Activated CD4-positive, CD25-positive, alpha-beta regulatory T cell treated with anti-CD3 and anti-CD28 coated beads, Interleukin-2, amount 50 U/mL, for 72 hours (primary cell): Measurements from ENCODE around the gene NYNRIN.
"Not testable (repeated sequence)": the region's sequence is repeated elsewhere in the genome, so short reads cannot be mapped to it uniquely, and the experiment has no call there.

ENCODE experiments used
- DNase-seq: peaks from one replicate; pipeline ENCODE4 v3.0.0; 2021

The NYNRIN gene

GRCh38 chr14:24370748-24371147 lies 28.1 kb upstream of the NYNRIN start:
- DNase-seq: no peak

GRCh38 chr14:24371605-24372004 lies 27.2 kb upstream of the NYNRIN start:
- not testable (repeated sequence) for DNase-seq

- no peak for DNase-seq
Observed at GRCh38 chr14:24372701-24373416, 25.9 kb upstream of the NYNRIN start.

GRCh38 chr14:24376448-24377070 lies 22.2 kb upstream of the NYNRIN start:
- no peak for DNase-seq

GRCh38 chr14:24377126-24377525 lies 21.7 kb upstream of the NYNRIN start:
- no peak for DNase-seq

GRCh38 chr14:24377657-24378056 lies 21.1 kb upstream of the NYNRIN start:
- DNase-seq: no peak

- DNase-seq: no peak
Observed at GRCh38 chr14:24378327-24378726, 20.5 kb upstream of the NYNRIN start.

GRCh38 chr14:24378981-24379906 lies 19.6 kb upstream of the NYNRIN start:
- DNase-seq: no peak

GRCh38 chr14:24379907-24380730 lies 18.7 kb upstream of the NYNRIN start:
- DNase-seq: no peak

- DNase-seq: no peak
Observed at GRCh38 chr14:24381363-24382063, 17.3 kb upstream of the NYNRIN start.

- DNase-seq: no peak
Observed at GRCh38 chr14:24382064-24382371, 16.8 kb upstream of the NYNRIN start.

GRCh38 chr14:24384169-24384568 lies 14.6 kb upstream of the NYNRIN start:
- DNase-seq: no peak

- DNase-seq: no peak
Observed at GRCh38 chr14:24385524-24385923, 13.3 kb upstream of the NYNRIN start.

GRCh38 chr14:24387009-24387345 lies 11.8 kb upstream of the NYNRIN start:
- DNase-seq: no peak

GRCh38 chr14:24387579-24387978 lies 11.2 kb upstream of the NYNRIN start:
- not testable (repeated sequence) for DNase-seq

- no peak for DNase-seq
Observed at GRCh38 chr14:24388474-24389179, 10.2 kb upstream of the NYNRIN start.

- no peak for DNase-seq
Observed at GRCh38 chr14:24389226-24389848, 9.5 kb upstream of the NYNRIN start.

GRCh38 chr14:24390701-24391468 lies 7.9 kb upstream of the NYNRIN start:
- DNase-seq: no peak

- DNase-seq: no peak
Observed at GRCh38 chr14:24392325-24393091, 6.3 kb upstream of the NYNRIN start.

- no peak for DNase-seq
Observed at GRCh38 chr14:24394275-24394674, 4.5 kb upstream of the NYNRIN start.
